ENCODE data around the gene GNG12. TPM values are rescaled to one million over a fixed set of nuclear protein-coding genes. Genes with fewer than 3 reads are reported as not detected.

Gene GNG12
- total and polyA plus RNA-seq, 9 of the 15 experiments (the other 6 are each of a cell fraction or from before 2014, with no cell fraction given) = 2.6 to 6.0 (median 4.1) TPM

GRCh38 chr1:67688526-67689219, 144.6 kb downstream of the GNG12 start (continued):
- peak; percentile 27; the same call in 1 of the 2 replicates for TF ChIP-seq MYC (IDR thresholded peaks at IDR 0.05; ENCODE audit: low read depth, low read length)
- TF ChIP-seq MYC (CRISPR knock-in tag; IDR thresholded peaks at IDR 0.05; ENCODE audit: borderline replicate concordance, low read depth) = no peak
- no peak for TF ChIP-seq ZNF696 (CRISPR knock-in tag; conservative IDR thresholded peaks at IDR 0.05)
- TF ChIP-seq, protein P1, sequence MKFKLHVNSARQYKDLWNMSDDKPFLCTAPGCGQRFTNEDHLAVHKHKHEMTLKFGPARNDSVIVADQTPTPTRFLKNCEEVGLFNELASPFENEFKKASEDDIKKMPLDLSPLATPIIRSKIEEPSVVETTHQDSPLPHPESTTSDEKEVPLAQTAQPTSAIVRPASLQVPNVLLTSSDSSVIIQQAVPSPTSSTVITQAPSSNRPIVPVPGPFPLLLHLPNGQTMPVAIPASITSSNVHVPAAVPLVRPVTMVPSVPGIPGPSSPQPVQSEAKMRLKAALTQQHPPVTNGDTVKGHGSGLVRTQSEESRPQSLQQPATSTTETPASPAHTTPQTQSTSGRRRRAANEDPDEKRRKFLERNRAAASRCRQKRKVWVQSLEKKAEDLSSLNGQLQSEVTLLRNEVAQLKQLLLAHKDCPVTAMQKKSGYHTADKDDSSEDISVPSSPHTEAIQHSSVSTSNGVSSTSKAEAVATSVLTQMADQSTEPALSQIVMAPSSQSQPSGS (CRISPR knock-in tag; IDR thresholded peaks at IDR 0.05) = no peak
- no peak for TF ChIP-seq HDAC8 (tag; IDR thresholded peaks at IDR 0.05)
- peak; percentile 39; the same call in 1 of the 2 replicates for TF ChIP-seq ZBTB7A (IDR thresholded peaks at IDR 0.05; ENCODE audit: borderline replicate concordance, control insufficient read depth, low read depth, low read length)
- no peak for TF ChIP-seq TGIF2 (CRISPR knock-in tag; IDR thresholded peaks at IDR 0.05)
- peak; percentile 59; the same call in 1 of the 2 replicates for TF ChIP-seq ZSCAN32 (CRISPR knock-in tag; IDR thresholded peaks at IDR 0.05)
- peak; percentile 50 for TF ChIP-seq FIP1L1 (IDR thresholded peaks at IDR 0.05; ENCODE audit: low read depth, low read length, poor library complexity, severe bottlenecking)
- TF ChIP-seq ZNF766 (CRISPR knock-in tag; conservative IDR thresholded peaks at IDR 0.05) = peak; percentile 77; the same call in 1 of the 2 replicates
- no peak for TF ChIP-seq ELF2 (CRISPR knock-in tag; IDR thresholded peaks at IDR 0.05)
- TF ChIP-seq C11orf30 (IDR thresholded peaks at IDR 0.05; ENCODE audit: low read depth) = no peak
- TF ChIP-seq, protein P2, sequence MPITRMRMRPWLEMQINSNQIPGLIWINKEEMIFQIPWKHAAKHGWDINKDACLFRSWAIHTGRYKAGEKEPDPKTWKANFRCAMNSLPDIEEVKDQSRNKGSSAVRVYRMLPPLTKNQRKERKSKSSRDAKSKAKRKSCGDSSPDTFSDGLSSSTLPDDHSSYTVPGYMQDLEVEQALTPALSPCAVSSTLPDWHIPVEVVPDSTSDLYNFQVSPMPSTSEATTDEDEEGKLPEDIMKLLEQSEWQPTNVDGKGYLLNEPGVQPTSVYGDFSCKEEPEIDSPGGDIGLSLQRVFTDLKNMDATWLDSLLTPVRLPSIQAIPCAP (CRISPR knock-in tag; IDR thresholded peaks at IDR 0.05; ENCODE audit: borderline replicate concordance) = no peak; the same call in 1 of the 2 replicates
- TF ChIP-seq BRF1 (IDR thresholded peaks at IDR 0.05; ENCODE audit: borderline replicate concordance, extremely low read depth, insufficient read length) = no peak
- peak; percentile 33; the same call in 1 of the 2 replicates for TF ChIP-seq ZNF551 (CRISPR knock-in tag; IDR thresholded peaks at IDR 0.05)
- TF ChIP-seq, protein P3, sequence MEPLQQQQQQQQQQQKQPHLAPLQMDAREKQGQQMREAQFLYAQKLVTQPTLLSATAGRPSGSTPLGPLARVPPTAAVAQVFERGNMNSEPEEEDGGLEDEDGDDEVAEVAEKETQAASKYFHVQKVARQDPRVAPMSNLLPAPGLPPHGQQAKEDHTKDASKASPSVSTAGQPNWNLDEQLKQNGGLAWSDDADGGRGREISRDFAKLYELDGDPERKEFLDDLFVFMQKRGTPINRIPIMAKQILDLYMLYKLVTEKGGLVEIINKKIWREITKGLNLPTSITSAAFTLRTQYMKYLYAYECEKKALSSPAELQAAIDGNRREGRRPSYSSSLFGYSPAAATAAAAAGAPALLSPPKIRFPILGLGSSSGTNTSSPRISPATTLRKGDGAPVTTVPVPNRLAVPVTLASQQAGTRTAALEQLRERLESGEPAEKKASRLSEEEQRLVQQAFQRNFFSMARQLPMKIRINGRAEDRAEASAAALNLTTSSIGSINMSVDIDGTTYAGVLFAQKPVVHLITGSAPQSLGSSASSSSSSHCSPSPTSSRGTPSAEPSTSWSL (CRISPR knock-in tag; IDR thresholded peaks at IDR 0.05; ENCODE audit: borderline replicate concordance) = no peak
- TF ChIP-seq POLR2AphosphoS5 (IDR thresholded peaks at IDR 0.05; ENCODE audit: control insufficient read depth, insufficient read depth, low read depth, low read length) = peak; percentile 95
- TF ChIP-seq ZNF282 (CRISPR knock-in tag; IDR thresholded peaks at IDR 0.05) = no peak
- no peak for TF ChIP-seq ZNF398 (CRISPR knock-in tag; IDR thresholded peaks at IDR 0.05)
- TF ChIP-seq RBM14 (IDR thresholded peaks at IDR 0.05; ENCODE audit: borderline replicate concordance, insufficient read depth, low read depth, low read length) = no peak
- no peak for TF ChIP-seq KDM2B (CRISPR knock-in tag; IDR thresholded peaks at IDR 0.05)
- TF ChIP-seq ZBED1 (IDR thresholded peaks at IDR 0.05) = peak; percentile 84
- no peak for TF ChIP-seq ZNF780A (CRISPR knock-in tag; IDR thresholded peaks at IDR 0.05)

All from K562 (cell line).